Measurements from ENCODE around the gene IL5RA.

DNA sequence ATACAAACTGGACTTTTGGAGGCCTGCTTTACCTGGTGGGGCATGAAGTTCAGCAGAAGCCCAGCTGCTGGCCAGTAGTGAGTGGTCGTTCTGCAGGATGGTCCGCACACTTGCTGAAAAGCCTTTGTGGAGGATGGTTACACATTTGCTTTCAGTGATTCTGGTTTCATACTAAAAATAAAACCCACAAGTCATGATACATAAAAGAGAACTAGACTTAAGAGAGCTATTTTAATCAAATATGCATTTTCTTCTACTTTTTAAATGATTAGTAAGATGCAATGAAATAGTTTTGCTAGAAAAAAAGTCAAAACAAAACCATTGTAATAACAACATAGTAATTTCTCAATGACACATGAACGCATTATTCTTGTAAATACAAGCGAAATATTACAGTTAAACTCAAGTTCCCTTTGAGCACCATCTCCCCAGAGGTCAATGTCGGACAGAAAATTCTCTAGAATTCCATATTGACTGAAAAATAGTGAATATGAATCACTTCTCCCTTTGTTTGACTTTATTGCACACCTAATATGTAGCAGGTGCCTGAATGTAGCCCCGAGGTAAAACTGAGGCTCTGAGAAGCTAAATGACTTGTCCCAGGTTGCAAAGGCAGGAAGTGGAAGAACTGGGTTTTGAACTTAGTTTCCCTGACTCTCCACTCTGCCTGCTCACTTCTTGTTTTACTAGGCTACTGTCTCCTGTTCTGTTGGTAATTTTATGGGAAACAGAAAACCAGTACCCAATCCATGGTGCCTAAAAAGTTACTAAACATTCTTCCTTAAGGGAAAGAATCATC, 8.3 kb downstream of the IL5RA start:
- TF ChIP-seq, protein P1, sequence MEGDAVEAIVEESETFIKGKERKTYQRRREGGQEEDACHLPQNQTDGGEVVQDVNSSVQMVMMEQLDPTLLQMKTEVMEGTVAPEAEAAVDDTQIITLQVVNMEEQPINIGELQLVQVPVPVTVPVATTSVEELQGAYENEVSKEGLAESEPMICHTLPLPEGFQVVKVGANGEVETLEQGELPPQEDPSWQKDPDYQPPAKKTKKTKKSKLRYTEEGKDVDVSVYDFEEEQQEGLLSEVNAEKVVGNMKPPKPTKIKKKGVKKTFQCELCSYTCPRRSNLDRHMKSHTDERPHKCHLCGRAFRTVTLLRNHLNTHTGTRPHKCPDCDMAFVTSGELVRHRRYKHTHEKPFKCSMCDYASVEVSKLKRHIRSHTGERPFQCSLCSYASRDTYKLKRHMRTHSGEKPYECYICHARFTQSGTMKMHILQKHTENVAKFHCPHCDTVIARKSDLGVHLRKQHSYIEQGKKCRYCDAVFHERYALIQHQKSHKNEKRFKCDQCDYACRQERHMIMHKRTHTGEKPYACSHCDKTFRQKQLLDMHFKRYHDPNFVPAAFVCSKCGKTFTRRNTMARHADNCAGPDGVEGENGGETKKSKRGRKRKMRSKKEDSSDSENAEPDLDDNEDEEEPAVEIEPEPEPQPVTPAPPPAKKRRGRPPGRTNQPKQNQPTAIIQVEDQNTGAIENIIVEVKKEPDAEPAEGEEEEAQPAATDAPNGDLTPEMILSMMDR (IDR thresholded peaks at IDR 0.05), result no peak
- TF ChIP-seq ZFX (IDR thresholded peaks at IDR 0.05; ENCODE audit: borderline replicate concordance), result no peak
